IMR-90 (cell line): ENCODE results near the gene DMRT3. TPM values are rescaled to one million over a fixed set of nuclear protein-coding genes. Genes with fewer than 3 reads are reported as not detected.

ENCODE experiments used
- ATAC-seq: fragments of 200-7000 bp; cut with Tn5 transposase; 2 replicates; pipeline ENCODE4 v1.9.1; 2020; ENCODE audit warnings: low read depth, mild to moderate bottlenecking, moderate library complexity
- BruUV-seq: library from RNA; stranded (reverse); fragments of 400-500 nt; replicated peaks from 2 replicates; lab custom pipeline; 2021; lab: Mats Ljungman, UMichigan
- CTCF ChIA-PET: fragments of 300-600 bp; formaldehyde crosslinking; extraction: SDS; loops from one replicate; lab custom pipeline; 2021; ENCODE audit warnings: antibody characterized with exemption; lab: Yijun Ruan, JAX
- POLR2A ChIA-PET: fragments of 300-600 bp; sonication (Branson Sonifier 250); formaldehyde crosslinking; loops from one replicate; lab custom pipeline; 2022; ENCODE audit warnings: antibody characterized with exemption; ENCODE audit not compliant: unreplicated experiment; lab: Charles Lee
- DNase-seq: peaks from one replicate; pipeline ENCODE4 v3.0.0; 2013
- H2AFZ ChIP-seq: replicated peaks from 2 replicates; pipeline ENCODE3; 2013; ENCODE audit warnings: low read length, mild to moderate bottlenecking; ENCODE audit not compliant: poor library complexity
- H2AK5ac ChIP-seq: 2 replicates; pipeline ENCODE4 v1.6.1; 2013; ENCODE audit warnings: low read depth, low read length, inconsistent platforms
- H2AK9ac ChIP-seq: replicated peaks from 2 replicates; pipeline ENCODE3; 2013; ENCODE audit warnings: mild to moderate bottlenecking, low read depth, low read length, moderate library complexity; ENCODE audit not compliant: poor library complexity
- H2BK120ac ChIP-seq: 2 replicates; pipeline ENCODE4 v1.6.1; 2013; ENCODE audit warnings: low read depth, low read length, inconsistent platforms
- H2BK15ac ChIP-seq: 3 replicates; pipeline ENCODE4 v1.6.1; 2013; ENCODE audit warnings: low read depth, low read length, inconsistent platforms
- H2BK20ac ChIP-seq: 2 replicates; pipeline ENCODE4 v1.6.1; 2013; ENCODE audit warnings: low read depth, mild to moderate bottlenecking, inconsistent platforms, low read length, moderate library complexity
- H2BK5ac ChIP-seq: 2 replicates; pipeline ENCODE4 v1.6.1; 2013; ENCODE audit warnings: mild to moderate bottlenecking, low read depth, low read length, inconsistent platforms; ENCODE audit not compliant: poor library complexity, severe bottlenecking
- H3K14ac ChIP-seq: replicated peaks from 2 replicates; pipeline ENCODE4 v1.6.1; 2013; ENCODE audit warnings: low read depth, low read length, inconsistent platforms
- H3K18ac ChIP-seq: 2 replicates; pipeline ENCODE4 v1.6.1; 2013; ENCODE audit warnings: low read depth, low read length, control low read depth
- H3K23ac ChIP-seq: 2 replicates; pipeline ENCODE4 v1.6.1; 2013; ENCODE audit warnings: low read depth, low read length, inconsistent platforms
- H3K27ac ChIP-seq: 2 replicates; pipeline ENCODE4 v1.5.1; 2013; ENCODE audit warnings: mild to moderate bottlenecking, control low read depth, low read length; ENCODE audit not compliant: insufficient read depth
- H3K27me3 ChIP-seq: 2 replicates; pipeline ENCODE4 v1.6.1; 2013; ENCODE audit warnings: low read length; ENCODE audit not compliant: control insufficient read depth, insufficient read depth
- H3K36me3 ChIP-seq: 2 replicates; pipeline ENCODE4 v1.6.1; 2013; ENCODE audit warnings: low read length, mixed read lengths; ENCODE audit not compliant: control insufficient read depth, insufficient read depth
- H3K4ac ChIP-seq: 2 replicates; pipeline ENCODE4 v1.6.1; 2013; ENCODE audit warnings: low read depth, low read length, inconsistent platforms
- H3K4me1 ChIP-seq: 2 replicates; pipeline ENCODE4 v1.6.1; 2013; ENCODE audit warnings: low read length, mixed read lengths; ENCODE audit not compliant: control insufficient read depth, insufficient read depth
- H3K4me2 ChIP-seq: 2 replicates; pipeline ENCODE4 v1.6.1; 2013; ENCODE audit warnings: low read depth, mild to moderate bottlenecking, control low read depth, low read length, moderate library complexity
- H3K4me3 ChIP-seq: 2 replicates; pipeline ENCODE4 v1.5.1; 2013; ENCODE audit warnings: low read depth, mild to moderate bottlenecking, control low read depth, low read length, moderate library complexity; ENCODE audit not compliant: insufficient read depth
- H3K56ac ChIP-seq: 2 replicates; pipeline ENCODE4 v1.6.1; 2013; ENCODE audit warnings: low read length, inconsistent platforms; ENCODE audit not compliant: insufficient read depth; ENCODE audit errors: extremely low read depth
- H3K79me1 ChIP-seq, 2 experiments: 2 replicates each; pipeline ENCODE4 v1.6.1; 2013; ENCODE audit warnings: low read length in 2 of 2, inconsistent platforms in 1 of 2, low read depth in 1 of 2
- H3K9ac ChIP-seq: 2 replicates; pipeline ENCODE4 v1.6.1; 2013; ENCODE audit warnings: low read depth, low read length, control low read depth
- H3K9me1 ChIP-seq: 2 replicates; pipeline ENCODE4 v1.6.1; 2013; ENCODE audit warnings: low read length, inconsistent platforms; ENCODE audit not compliant: insufficient read depth
- H3K9me3 ChIP-seq: 2 replicates; pipeline ENCODE4 v1.6.1; 2013; ENCODE audit warnings: low read length; ENCODE audit not compliant: control insufficient read depth, insufficient read depth
- H4K20me1 ChIP-seq: 2 replicates; pipeline ENCODE4 v1.6.1; 2013; ENCODE audit warnings: low read length, inconsistent platforms; ENCODE audit not compliant: insufficient read depth
- H4K5ac ChIP-seq: 2 replicates; pipeline ENCODE4 v1.6.1; 2013; ENCODE audit warnings: mild to moderate bottlenecking, low read depth, low read length, control low read depth
- H4K8ac ChIP-seq, 2 experiments: 2 replicates each; pipeline ENCODE4 v1.6.1; 2013; ENCODE audit warnings: low read depth in 2 of 2, low read length in 2 of 2, control low read depth in 1 of 2, inconsistent platforms in 1 of 2
- H4K91ac ChIP-seq: 2 replicates; pipeline ENCODE4 v1.6.1; 2013; ENCODE audit warnings: low read depth, low read length, inconsistent platforms; ENCODE audit not compliant: insufficient read depth
- BHLHE40 ChIP-seq: fragments of 150-350 bp; IDR thresholded peaks from 2 replicates; pipeline ENCODE4 v1.6.1; 2016; ENCODE audit warnings: mild to moderate bottlenecking, low read depth, low read length
- CEBPB ChIP-seq: IDR thresholded peaks from 2 replicates; pipeline ENCODE4 v1.6.1; 2012; ENCODE audit warnings: low read depth, low read length, improper control_type of control experiment
- CHD1 ChIP-seq: IDR thresholded peaks from 2 replicates; pipeline ENCODE4 v1.6.1; 2012; ENCODE audit warnings: low read depth, low read length, improper control_type of control experiment
- FOS ChIP-seq: fragments of 150-350 bp; IDR thresholded peaks from 2 replicates; pipeline ENCODE4 v1.6.1; 2016; ENCODE audit warnings: low read depth, low read length
- MAZ ChIP-seq: IDR thresholded peaks from 2 replicates; pipeline ENCODE4 v1.6.1; 2012; ENCODE audit warnings: low read depth, mild to moderate bottlenecking, low read length, improper control_type of control experiment, moderate library complexity, borderline replicate concordance
- POLR2A ChIP-seq: IDR thresholded peaks from 2 replicates; pipeline ENCODE4 v1.6.1; 2012; ENCODE audit warnings: mild to moderate bottlenecking, low read depth, low read length
- SMC3 ChIP-seq: fragments of 150-350 bp; IDR thresholded peaks from 2 replicates; pipeline ENCODE4 v1.6.1; 2016; ENCODE audit warnings: low read depth, mild to moderate bottlenecking, antibody characterized with exemption, low read length, moderate library complexity
- WGBS, 2 experiments: methylation state at CpG; one replicate each; pipeline versions ENCODE4 v1.1.5 to v1.1.7; 2013; ENCODE audit warnings: missing lambda C conversion rate in 2 of 2; ENCODE audit not compliant: insufficient read length in 1 of 2; ENCODE audit errors: extremely low coverage in 2 of 2; 5-methylcytosine and 5-hydroxymethylcytosine counted together
- dilution Hi-C: fragments of 300-500 bp; cut with HindIII; formaldehyde crosslinking; loops from one replicate; pipeline ENCODE4 v1.14.3; 2018; ENCODE audit warnings: low sequenced_read_pairs; ENCODE audit not compliant: unreplicated experiment
- in situ Hi-C: fragments of 300-500 bp; cut with MboI; formaldehyde crosslinking; loops from 3 replicates; pipeline ENCODE4 v1.14.3; 2019; ENCODE audit warnings: low sequenced_read_pairs, inconsistent platforms, mixed read lengths
- intact Hi-C: fragments of 100-400 bp; cut with micrococcal nuclease; formaldehyde crosslinking; loops from 2 replicates; pipeline ENCODE4 v1.10.0; 2022
- polyA plus RNA-seq, 3 experiments: library from polyadenylated mRNA; depleted of rRNA; stranded (reverse); fragments of >200 nt; gene quantifications; 2 replicates each; pipeline ENCODE4 v1.2.3, GENCODE V29; 2012; ENCODE audit warnings: low replicate concordance in 1 of 3
- total RNA-seq: library from RNA; depleted of rRNA; stranded (reverse); fragments of >200 nt; gene quantifications from 2 replicates; pipeline ENCODE4 v1.2.3, GENCODE V29; 2012
- TF ChIP-seq, protein P1 (sequence below): fragments of 150-350 bp; IDR thresholded peaks from 2 replicates; pipeline ENCODE4 v1.6.1; 2016; ENCODE audit warnings: low read depth, mild to moderate bottlenecking, low read length, moderate library complexity, borderline replicate concordance
- TF ChIP-seq, protein P2 (sequence below): conservative IDR thresholded peaks from 2 replicates; pipeline ENCODE4 v1.5.1; 2012; ENCODE audit warnings: mild to moderate bottlenecking, low read depth, low read length, improper control_type of control experiment

DMRT3 gene
- total and polyA plus RNA-seq, 2 of the 4 experiments (the other 2 are of a cell fraction), result not detected

DNA sequence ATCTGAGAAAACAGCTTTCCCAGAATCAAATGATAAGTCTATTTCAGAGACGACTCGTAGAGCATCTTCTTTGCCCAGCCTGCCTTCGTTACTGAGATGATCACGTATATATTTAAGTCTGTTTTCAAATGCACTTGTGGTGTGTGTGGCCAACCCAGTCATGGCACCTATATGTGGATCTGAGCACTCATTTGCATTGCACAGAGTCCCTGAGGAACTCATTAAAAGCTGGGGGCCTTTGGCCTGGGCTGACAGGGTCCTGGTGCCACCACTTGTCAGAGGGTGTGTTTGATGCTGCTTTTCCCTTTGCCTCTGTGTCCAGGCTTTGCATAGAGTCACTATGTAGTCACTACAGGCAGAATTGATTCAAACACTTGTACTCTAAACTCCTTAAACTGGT is 17.4 kb upstream of the DMRT3 start:
- Histone ChIP-seq H2BK20ac (no peak overlapping the region), H2AK5ac (no peak overlapping the region), H2AFZ (no peak overlapping the region), H3K9ac (no peak overlapping the region), H4K8ac (no peak overlapping the region), H3K4ac (no peak overlapping the region), H4K20me1 (no peaks in the 10 kb centered on the region), H3K9me1 (no peaks in the 10 kb centered on the region), H3K27ac (no peak overlapping the region), H3K36me3 (no peaks in the 10 kb centered on the region), H4K91ac (no peak overlapping the region), H3K18ac (no peak overlapping the region), H2BK5ac (no peak overlapping the region), H3K4me1 (no peaks in the 10 kb centered on the region), H3K14ac (no peak overlapping the region), H3K4me3 (no peak overlapping the region), H2AK9ac (no peak overlapping the region), H3K79me1 (no peaks in the 10 kb centered on the region), H3K27me3 (no peaks in the 10 kb centered on the region; the same call in none of the 2 replicates), H3K56ac (no peak overlapping the region), H3K23ac (no peak overlapping the region), H4K5ac (no peak overlapping the region), H3K4me2 (no peak overlapping the region), H2BK120ac (no peak overlapping the region), H2BK15ac (no peak overlapping the region), H3K9me3 (no peaks in the 10 kb centered on the region)
- POLR2A ChIA-PET, result no interaction called here
- DNase-seq, result no peak
- dilution Hi-C loops, result no loop called here
- no CpG with 5 or more reads among the region's 4 CpGs for WGBS, 2 experiments
- intact Hi-C loops, result no loop called here
- TF ChIP-seq CHD1 (no peak), BHLHE40 (no peak), SMC3 (no peak), CEBPB (no peak), POLR2A (no peak), MAZ (no peak), FOS (no peak)
- TF ChIP-seq, protein P1, sequence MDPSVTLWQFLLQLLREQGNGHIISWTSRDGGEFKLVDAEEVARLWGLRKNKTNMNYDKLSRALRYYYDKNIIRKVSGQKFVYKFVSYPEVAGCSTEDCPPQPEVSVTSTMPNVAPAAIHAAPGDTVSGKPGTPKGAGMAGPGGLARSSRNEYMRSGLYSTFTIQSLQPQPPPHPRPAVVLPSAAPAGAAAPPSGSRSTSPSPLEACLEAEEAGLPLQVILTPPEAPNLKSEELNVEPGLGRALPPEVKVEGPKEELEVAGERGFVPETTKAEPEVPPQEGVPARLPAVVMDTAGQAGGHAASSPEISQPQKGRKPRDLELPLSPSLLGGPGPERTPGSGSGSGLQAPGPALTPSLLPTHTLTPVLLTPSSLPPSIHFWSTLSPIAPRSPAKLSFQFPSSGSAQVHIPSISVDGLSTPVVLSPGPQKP, result no peak
- TF ChIP-seq, protein P2, sequence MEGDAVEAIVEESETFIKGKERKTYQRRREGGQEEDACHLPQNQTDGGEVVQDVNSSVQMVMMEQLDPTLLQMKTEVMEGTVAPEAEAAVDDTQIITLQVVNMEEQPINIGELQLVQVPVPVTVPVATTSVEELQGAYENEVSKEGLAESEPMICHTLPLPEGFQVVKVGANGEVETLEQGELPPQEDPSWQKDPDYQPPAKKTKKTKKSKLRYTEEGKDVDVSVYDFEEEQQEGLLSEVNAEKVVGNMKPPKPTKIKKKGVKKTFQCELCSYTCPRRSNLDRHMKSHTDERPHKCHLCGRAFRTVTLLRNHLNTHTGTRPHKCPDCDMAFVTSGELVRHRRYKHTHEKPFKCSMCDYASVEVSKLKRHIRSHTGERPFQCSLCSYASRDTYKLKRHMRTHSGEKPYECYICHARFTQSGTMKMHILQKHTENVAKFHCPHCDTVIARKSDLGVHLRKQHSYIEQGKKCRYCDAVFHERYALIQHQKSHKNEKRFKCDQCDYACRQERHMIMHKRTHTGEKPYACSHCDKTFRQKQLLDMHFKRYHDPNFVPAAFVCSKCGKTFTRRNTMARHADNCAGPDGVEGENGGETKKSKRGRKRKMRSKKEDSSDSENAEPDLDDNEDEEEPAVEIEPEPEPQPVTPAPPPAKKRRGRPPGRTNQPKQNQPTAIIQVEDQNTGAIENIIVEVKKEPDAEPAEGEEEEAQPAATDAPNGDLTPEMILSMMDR, result no peak
- CTCF ChIA-PET, result no interaction called here
- in situ Hi-C loops, result no loop called here
- BruUV-seq, result no TSS peak
- no peak for ATAC-seq
